HG03439 (cell line): ENCODE results near the gene MAML3.
"Not testable (repeated sequence)": the region's sequence is repeated elsewhere in the genome, so short reads cannot be mapped to it uniquely, and the experiment has no call there.

Experiments used
- ATAC-seq: cut with Tn5 transposase; IDR thresholded peaks from one replicate; pipeline ENCODE4 v1.9.1; 2021; ENCODE audit warnings: mild to moderate bottlenecking, moderate library complexity; ENCODE audit not compliant: unreplicated experiment

Gene MAML3

GRCh38 chr4:139969635-139970266 lies 184.2 kb downstream of the MAML3 start:
- ATAC-seq: no peak

GRCh38 chr4:139968831-139969230 lies 185.2 kb downstream of the MAML3 start:
- no peak for ATAC-seq

GRCh38 chr4:139966383-139966782 lies 187.6 kb downstream of the MAML3 start:
- no peak for ATAC-seq

GRCh38 chr4:139965789-139966188 lies 188.2 kb downstream of the MAML3 start:
- no peak for ATAC-seq

- no peak for ATAC-seq
Measured at GRCh38 chr4:139963708-139964107, 190.3 kb downstream of the MAML3 start.

GRCh38 chr4:139962130-139962684 lies 191.8 kb downstream of the MAML3 start:
- no peak for ATAC-seq

GRCh38 chr4:139961344-139961946 lies 192.5 kb downstream of the MAML3 start:
- no peak for ATAC-seq

- ATAC-seq: no peak
Measured at GRCh38 chr4:139959396-139959795, 194.6 kb downstream of the MAML3 start.

GRCh38 chr4:139958739-139959098 lies 195.3 kb downstream of the MAML3 start:
- no peak for ATAC-seq

GRCh38 chr4:139957986-139958738 lies 195.8 kb downstream of the MAML3 start:
- no peak for ATAC-seq

- ATAC-seq: no peak
Measured at GRCh38 chr4:139957065-139957464, 196.9 kb downstream of the MAML3 start.

GRCh38 chr4:139956507-139957017 lies 197.4 kb downstream of the MAML3 start:
- no peak for ATAC-seq

GRCh38 chr4:139955600-139955999 lies 198.4 kb downstream of the MAML3 start:
- ATAC-seq: no peak

- ATAC-seq: no peak
Measured at GRCh38 chr4:139954512-139954911, 199.5 kb downstream of the MAML3 start.

- no peak for ATAC-seq
Measured at GRCh38 chr4:139951021-139951420, 203.0 kb downstream of the MAML3 start.

GRCh38 chr4:139950568-139950967 lies 203.4 kb downstream of the MAML3 start:
- ATAC-seq: peak; percentile 91

GRCh38 chr4:139944916-139945315 lies 209.1 kb downstream of the MAML3 start:
- ATAC-seq: not testable (repeated sequence)

- ATAC-seq: no peak
Measured at GRCh38 chr4:139943277-139943676, 210.7 kb downstream of the MAML3 start.

- ATAC-seq: no peak
Measured at GRCh38 chr4:139942241-139942640, 211.7 kb downstream of the MAML3 start.

- ATAC-seq: no peak
Measured at GRCh38 chr4:139940600-139940999, 213.4 kb downstream of the MAML3 start.

- no peak for ATAC-seq
Measured at GRCh38 chr4:139938414-139938813, 215.6 kb downstream of the MAML3 start.

- ATAC-seq: no peak
Measured at GRCh38 chr4:139935911-139936310, 218.1 kb downstream of the MAML3 start.
